GM18505 (cell line): ENCODE results near the gene CDHR4.

Experiments
- ATAC-seq: cut with Tn5 transposase; IDR thresholded peaks from one replicate; pipeline ENCODE4 v1.9.1; 2021; ENCODE audit not compliant: unreplicated experiment
- POLR2A ChIP-seq: IDR thresholded peaks from 4 replicates; pipeline ENCODE4 v1.6.1; 2011; ENCODE audit warnings: borderline replicate concordance; ENCODE audit not compliant: insufficient read depth, insufficient read length; ENCODE audit errors: extremely low read depth

The CDHR4 gene

GRCh38 chr3:49807431-49808114 lies 7.9 kb upstream of the CDHR4 start:
- ATAC-seq = no peak
- no peak for TF ChIP-seq POLR2A

- ATAC-seq = no peak
- peak; percentile 4 for TF ChIP-seq POLR2A
Measured at GRCh38 chr3:49806850-49807249, 7.2 kb upstream of the CDHR4 start.

GRCh38 chr3:49805897-49806701 lies 6.4 kb upstream of the CDHR4 start:
- TF ChIP-seq POLR2A = peak; percentile 51
- ATAC-seq = no peak

- ATAC-seq = no peak
- no peak for TF ChIP-seq POLR2A
Measured at GRCh38 chr3:49805367-49805782, 5.7 kb upstream of the CDHR4 start.

- no peak for TF ChIP-seq POLR2A
- ATAC-seq = no peak
Measured at GRCh38 chr3:49804141-49805041, 4.7 kb upstream of the CDHR4 start.

- ATAC-seq = peak; percentile 8
- TF ChIP-seq POLR2A = peak; percentile 11
Measured at GRCh38 chr3:49803465-49804140, 3.9 kb upstream of the CDHR4 start.

GRCh38 chr3:49802719-49803464 lies 3.2 kb upstream of the CDHR4 start, which contains the start of gene INKA1:
Gene INKA1, plus strand, starts transcription at chr3:49803261. Its CDS starts 132 bp downstream, at chr3:49803393.
- ATAC-seq = peak; percentile 64
- TF ChIP-seq POLR2A = no peak

- ATAC-seq = no peak
- no peak for TF ChIP-seq POLR2A
Measured at GRCh38 chr3:49801160-49801559, 1.5 kb upstream of the CDHR4 start.

- ATAC-seq = no peak
- TF ChIP-seq POLR2A = no peak
Measured at GRCh38 chr3:49799105-49799504, 568 bp downstream of the CDHR4 start.

- TF ChIP-seq POLR2A = no peak
- ATAC-seq = no peak
Measured at GRCh38 chr3:49794926-49795905, 4.5 kb downstream of the CDHR4 start.

GRCh38 chr3:49794431-49794830 lies 5.2 kb downstream of the CDHR4 start:
- no peak for ATAC-seq
- TF ChIP-seq POLR2A = no peak
